ENCODE measurements around the gene FBXO8.

DNA sequence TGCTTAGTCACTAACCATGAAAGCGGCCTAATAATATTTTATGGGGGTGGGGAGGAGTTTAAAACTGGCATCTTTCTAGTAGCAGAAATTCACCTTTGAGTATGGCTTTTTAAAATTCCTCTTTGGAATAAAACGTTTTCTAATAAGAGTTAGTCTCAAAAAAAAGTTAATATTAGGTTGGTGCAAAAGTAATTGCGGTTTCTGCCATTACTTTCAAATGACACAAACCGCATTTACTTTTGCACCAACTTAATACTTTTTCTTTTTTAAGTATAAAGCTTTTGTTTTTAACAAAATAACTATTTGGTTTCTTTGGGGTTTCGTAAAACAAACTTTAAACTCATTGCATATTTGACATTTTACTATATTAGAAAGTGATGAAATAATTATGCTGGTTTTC lies 68.4 kb downstream of the FBXO8 start:
- TF ChIP-seq, protein P1, sequence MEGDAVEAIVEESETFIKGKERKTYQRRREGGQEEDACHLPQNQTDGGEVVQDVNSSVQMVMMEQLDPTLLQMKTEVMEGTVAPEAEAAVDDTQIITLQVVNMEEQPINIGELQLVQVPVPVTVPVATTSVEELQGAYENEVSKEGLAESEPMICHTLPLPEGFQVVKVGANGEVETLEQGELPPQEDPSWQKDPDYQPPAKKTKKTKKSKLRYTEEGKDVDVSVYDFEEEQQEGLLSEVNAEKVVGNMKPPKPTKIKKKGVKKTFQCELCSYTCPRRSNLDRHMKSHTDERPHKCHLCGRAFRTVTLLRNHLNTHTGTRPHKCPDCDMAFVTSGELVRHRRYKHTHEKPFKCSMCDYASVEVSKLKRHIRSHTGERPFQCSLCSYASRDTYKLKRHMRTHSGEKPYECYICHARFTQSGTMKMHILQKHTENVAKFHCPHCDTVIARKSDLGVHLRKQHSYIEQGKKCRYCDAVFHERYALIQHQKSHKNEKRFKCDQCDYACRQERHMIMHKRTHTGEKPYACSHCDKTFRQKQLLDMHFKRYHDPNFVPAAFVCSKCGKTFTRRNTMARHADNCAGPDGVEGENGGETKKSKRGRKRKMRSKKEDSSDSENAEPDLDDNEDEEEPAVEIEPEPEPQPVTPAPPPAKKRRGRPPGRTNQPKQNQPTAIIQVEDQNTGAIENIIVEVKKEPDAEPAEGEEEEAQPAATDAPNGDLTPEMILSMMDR (tag by site-specific recombination; IDR thresholded peaks at IDR 0.05): no peak
- TF ChIP-seq, protein P2, sequence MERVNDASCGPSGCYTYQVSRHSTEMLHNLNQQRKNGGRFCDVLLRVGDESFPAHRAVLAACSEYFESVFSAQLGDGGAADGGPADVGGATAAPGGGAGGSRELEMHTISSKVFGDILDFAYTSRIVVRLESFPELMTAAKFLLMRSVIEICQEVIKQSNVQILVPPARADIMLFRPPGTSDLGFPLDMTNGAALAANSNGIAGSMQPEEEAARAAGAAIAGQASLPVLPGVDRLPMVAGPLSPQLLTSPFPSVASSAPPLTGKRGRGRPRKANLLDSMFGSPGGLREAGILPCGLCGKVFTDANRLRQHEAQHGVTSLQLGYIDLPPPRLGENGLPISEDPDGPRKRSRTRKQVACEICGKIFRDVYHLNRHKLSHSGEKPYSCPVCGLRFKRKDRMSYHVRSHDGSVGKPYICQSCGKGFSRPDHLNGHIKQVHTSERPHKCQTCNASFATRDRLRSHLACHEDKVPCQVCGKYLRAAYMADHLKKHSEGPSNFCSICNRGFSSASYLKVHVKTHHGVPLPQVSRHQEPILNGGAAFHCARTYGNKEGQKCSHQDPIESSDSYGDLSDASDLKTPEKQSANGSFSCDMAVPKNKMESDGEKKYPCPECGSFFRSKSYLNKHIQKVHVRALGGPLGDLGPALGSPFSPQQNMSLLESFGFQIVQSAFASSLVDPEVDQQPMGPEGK (tag by site-specific recombination; IDR thresholded peaks at IDR 0.05): no peak
- TF ChIP-seq PRDM1 (tag by site-specific recombination; IDR thresholded peaks at IDR 0.05): no peak
- TF ChIP-seq ZNF398 (tag by site-specific recombination; IDR thresholded peaks at IDR 0.05): no peak
- TF ChIP-seq ZNF202 (tag by site-specific recombination; IDR thresholded peaks at IDR 0.05; ENCODE audit: borderline replicate concordance): no peak

Measured in HEK293 (cell line).